Upper lobe of left lung (tissue), 6 donors: ENCODE results near the gene PPM1M. TPM values are rescaled to one million over a fixed set of nuclear protein-coding genes. Genes with fewer than 3 reads are reported as not detected.

Source experiments
- ATAC-seq, 2 donors: fragments of 200-7000 bp; cut with Tn5 transposase; one replicate each; pipeline ENCODE4 v1.9.1; 2022; ENCODE audit warnings: mild to moderate bottlenecking in 2 of 2, moderate library complexity in 2 of 2; ENCODE audit not compliant: low FRiP score in 2 of 2
- DNase-seq, 2 donors: peaks; one replicate each; pipeline ENCODE4 v3.0.0-alpha.2; 2019 to 2020
- H3K27ac ChIP-seq, 4 donors: fragments of 200-600 bp; sonication (generic); one replicate each; pipeline ENCODE4 v1.5.1; 2016 to 2019
- H3K27me3 ChIP-seq, 4 donors: fragments of 200-600 bp; sonication (generic); one replicate each; pipeline ENCODE4 v1.5.1; 2017 to 2019
- H3K36me3 ChIP-seq, 4 donors: fragments of 200-600 bp; sonication (generic); one replicate each; pipeline ENCODE4 v1.5.1; 2016 to 2019
- H3K4me1 ChIP-seq, 4 donors: fragments of 200-600 bp; sonication (generic); one replicate each; pipeline ENCODE4 v1.5.1; 2018 to 2019
- H3K4me3 ChIP-seq, 4 donors: fragments of 200-600 bp; sonication (generic); one replicate each; pipeline ENCODE4 v1.5.1; 2017 to 2019; ENCODE audit warnings: mild to moderate bottlenecking in 2 of 4, moderate library complexity in 1 of 4
- H3K9me3 ChIP-seq, 4 donors: fragments of 200-600 bp; sonication (generic); one replicate each; pipeline ENCODE4 v1.5.1; 2018 to 2019
- EP300 ChIP-seq, 4 donors: sonication (generic); formaldehyde crosslinking; IDR thresholded peaks; one replicate each; pipeline ENCODE4 v1.5.1; 2017; ENCODE audit warnings: antibody characterized with exemption in 4 of 4, control low read depth in 2 of 4
- POLR2A ChIP-seq, 4 donors: fragments of 450-650 bp; IDR thresholded peaks; one replicate each; pipeline ENCODE4 v1.5.1; 2016 to 2017; ENCODE audit warnings: antibody characterized with exemption in 4 of 4, mild to moderate bottlenecking in 2 of 4
- POLR2AphosphoS5 ChIP-seq, 2 donors: sonication (generic); formaldehyde crosslinking; IDR thresholded peaks; one replicate each; pipeline ENCODE4 v1.5.1; 2017; ENCODE audit warnings: antibody characterized with exemption in 2 of 2
- WGBS, 2 donors: methylation state at CpG; one replicate each; pipeline ENCODE4 v1.1.5; 2017 to 2018; 5-methylcytosine and 5-hydroxymethylcytosine counted together
- total RNA-seq, 6 donors: library from RNA; depleted of rRNA in 4 of 6; stranded (reverse); fragments of >200 nt in 4 of 6; gene quantifications; one replicate each; pipeline versions ENCODE4 v1.1.0 to v1.2.1, GENCODE V29; 2016 to 2021
- TF ChIP-seq, protein P1 (sequence below), 6 experiments: fragments of 450-650 bp in 4 of 6; fragments of 200-600 bp in 2 of 6; sonication (generic) in 2 of 6; IDR thresholded peaks; one replicate each; pipeline ENCODE4 v1.5.1; 2016 to 2019; ENCODE audit warnings: antibody characterized with exemption in 6 of 6
- donor health status: DM: no; HTN: no; CAD: no; lungs with moderate emphysema.
- donor health status: DM: no; HTN: yes; CAD: no; lungs with severe emphysema.

PPM1M gene
- total RNA-seq, 6 donors from 2014 or later = 18.7 to 68.1 (median 47.8) TPM

GRCh38 chr3:52226229-52226817 is 19.2 kb upstream of the PPM1M start:
- TF ChIP-seq EP300 (IDR thresholded peaks at IDR 0.05) = no peak
- TF ChIP-seq POLR2A (IDR thresholded peaks at IDR 0.05) = no peak
- TF ChIP-seq, protein P1, sequence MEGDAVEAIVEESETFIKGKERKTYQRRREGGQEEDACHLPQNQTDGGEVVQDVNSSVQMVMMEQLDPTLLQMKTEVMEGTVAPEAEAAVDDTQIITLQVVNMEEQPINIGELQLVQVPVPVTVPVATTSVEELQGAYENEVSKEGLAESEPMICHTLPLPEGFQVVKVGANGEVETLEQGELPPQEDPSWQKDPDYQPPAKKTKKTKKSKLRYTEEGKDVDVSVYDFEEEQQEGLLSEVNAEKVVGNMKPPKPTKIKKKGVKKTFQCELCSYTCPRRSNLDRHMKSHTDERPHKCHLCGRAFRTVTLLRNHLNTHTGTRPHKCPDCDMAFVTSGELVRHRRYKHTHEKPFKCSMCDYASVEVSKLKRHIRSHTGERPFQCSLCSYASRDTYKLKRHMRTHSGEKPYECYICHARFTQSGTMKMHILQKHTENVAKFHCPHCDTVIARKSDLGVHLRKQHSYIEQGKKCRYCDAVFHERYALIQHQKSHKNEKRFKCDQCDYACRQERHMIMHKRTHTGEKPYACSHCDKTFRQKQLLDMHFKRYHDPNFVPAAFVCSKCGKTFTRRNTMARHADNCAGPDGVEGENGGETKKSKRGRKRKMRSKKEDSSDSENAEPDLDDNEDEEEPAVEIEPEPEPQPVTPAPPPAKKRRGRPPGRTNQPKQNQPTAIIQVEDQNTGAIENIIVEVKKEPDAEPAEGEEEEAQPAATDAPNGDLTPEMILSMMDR (IDR thresholded peaks at IDR 0.05) = no peak
- TF ChIP-seq POLR2AphosphoS5 (IDR thresholded peaks at IDR 0.05) = no peak
- DNase-seq = no peak
- Histone ChIP-seq H3K4me3 (no peak overlapping the region), H3K27ac (no peak overlapping the region), H3K27me3 (no peaks in the 10 kb centered on the region), H3K4me1 (peaks cover 0 to under 1% (median 0%) of the 10 kb centered on the region in 4 donors), H3K9me3 (no peaks in the 10 kb centered on the region), H3K36me3 (peaks cover 21 to 40% (median 35%) of the 10 kb centered on the region in 4 donors)
- WGBS, 2 donors = 74 to 100% methylated on average over 1 to 5 of the region's 5 CpGs
- ATAC-seq = no peak

GRCh38 chr3:52227117-52227516 is 18.4 kb upstream of the PPM1M start:
- H3K27me3 ChIP-seq = no peaks in the 10 kb centered on the region
- peaks cover 21 to 48% (median 40%) of the 10 kb centered on the region in 4 donors for H3K36me3 ChIP-seq
- 84 to 100% methylated on average over 1 to 4 of the region's 4 CpGs for WGBS, 2 donors
- no peak overlapping the region for H3K27ac ChIP-seq
- H3K4me3 ChIP-seq = no peak overlapping the region
- no peak for TF ChIP-seq EP300 (IDR thresholded peaks at IDR 0.05)
- TF ChIP-seq POLR2A (IDR thresholded peaks at IDR 0.05) = no peak
- no peak for TF ChIP-seq POLR2AphosphoS5 (IDR thresholded peaks at IDR 0.05)
- TF ChIP-seq, protein P1 (IDR thresholded peaks at IDR 0.05) = no peak
- peaks cover 0 to 8% (median 4%) of the 10 kb centered on the region in 4 donors for H3K4me1 ChIP-seq
- DNase-seq (no peak), ATAC-seq (no peak)
- H3K9me3 ChIP-seq = no peaks in the 10 kb centered on the region

DNA sequence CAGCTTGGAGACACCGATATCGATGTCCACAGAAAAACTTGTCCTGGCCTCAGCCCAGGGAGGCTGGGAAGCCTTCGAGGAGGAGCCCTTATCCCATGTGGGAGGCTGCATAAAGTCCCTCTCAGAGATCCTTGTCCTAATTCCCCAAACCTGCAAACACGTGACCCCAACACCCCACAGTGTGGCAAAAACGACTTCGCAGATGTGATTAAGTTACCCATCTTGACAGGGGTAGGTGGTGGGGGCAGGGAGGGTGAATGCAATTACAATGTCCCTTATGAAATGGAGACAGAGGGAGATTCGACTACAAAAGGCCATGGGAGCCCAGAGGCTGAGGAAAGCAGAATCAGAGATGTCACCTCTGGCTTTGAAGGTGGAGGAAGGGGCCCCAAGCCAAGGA is 17.8 kb upstream of the PPM1M start:
- WGBS, 2 donors = 83 to 85% methylated on average over 4 to 7 of the region's 7 CpGs
- no peak for TF ChIP-seq POLR2AphosphoS5 (IDR thresholded peaks at IDR 0.05)
- TF ChIP-seq, protein P1 (IDR thresholded peaks at IDR 0.05) = no peak
- TF ChIP-seq POLR2A (IDR thresholded peaks at IDR 0.05) = no peak
- no peak for TF ChIP-seq EP300 (IDR thresholded peaks at IDR 0.05)
- H3K27ac ChIP-seq = no peak overlapping the region
- no peak overlapping the region for H3K4me3 ChIP-seq
- DNase-seq (no peak), ATAC-seq (no peak)
- no peaks in the 10 kb centered on the region for H3K9me3 ChIP-seq
- peaks cover 21 to 53% (median 43%) of the 10 kb centered on the region in 4 donors for H3K36me3 ChIP-seq
- no peaks in the 10 kb centered on the region for H3K27me3 ChIP-seq
- H3K4me1 ChIP-seq = peaks cover 0 to 8% (median 4%) of the 10 kb centered on the region in 4 donors

DNA sequence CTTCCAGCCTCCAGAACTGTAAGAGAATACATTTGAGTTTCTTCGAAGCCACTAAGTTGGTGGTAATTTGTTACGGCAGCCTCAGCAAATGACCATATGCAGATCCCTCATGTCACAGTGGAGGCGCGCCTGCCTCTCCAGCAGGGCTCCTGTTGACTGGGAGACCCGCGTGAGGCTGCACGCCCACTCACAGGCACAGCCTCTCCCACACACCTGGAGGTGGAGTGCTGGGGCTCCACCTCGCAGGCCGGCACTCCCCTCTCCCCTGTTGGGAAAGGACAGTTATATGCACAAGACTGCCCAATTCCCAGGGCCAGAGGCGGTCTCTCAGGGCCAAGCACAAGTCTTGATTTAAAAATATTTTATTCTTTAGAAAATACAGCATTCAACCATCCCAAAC is 17.3 kb upstream of the PPM1M start:
- Histone ChIP-seq H3K27ac (no peak overlapping the region), H3K4me1 (peaks cover 0 to 12% (median 4%) of the 10 kb centered on the region in 4 donors), H3K36me3 (peaks cover 21 to 58% (median 46%) of the 10 kb centered on the region in 4 donors), H3K4me3 (no peak overlapping the region), H3K27me3 (no peaks in the 10 kb centered on the region), H3K9me3 (no peaks in the 10 kb centered on the region)
- 85 to 90% methylated on average over 9 to 10 of the region's 10 CpGs for WGBS, 2 donors
- ATAC-seq = no peak
- TF ChIP-seq POLR2A (IDR thresholded peaks at IDR 0.05) (no peak), EP300 (IDR thresholded peaks at IDR 0.05) (no peak), POLR2AphosphoS5 (IDR thresholded peaks at IDR 0.05) (no peak)
- TF ChIP-seq, protein P1 (IDR thresholded peaks at IDR 0.05) = no peak
- DNase-seq = peak in 1 of 2 donors; percentile 19
